Nephron progenitor cell (in vitro differentiated cells): ENCODE results near the gene CNTN1.

ENCODE experiments used
- DNase-seq: peaks from one replicate; pipeline ENCODE4 v3.0.0; 2021
- H3K27ac Mint-ChIP-seq: 2 replicates; pipeline ENCODE4 v1.8.0; 2021; ENCODE audit warnings: mild to moderate bottlenecking, moderate library complexity, mixed read lengths
- H3K27me3 Mint-ChIP-seq: 2 replicates; pipeline ENCODE4 v1.8.0; 2021; ENCODE audit warnings: mild to moderate bottlenecking, low read depth, mixed read lengths; ENCODE audit not compliant: poor library complexity
- H3K36me3 Mint-ChIP-seq: 2 replicates; pipeline ENCODE4 v1.8.0; 2021; ENCODE audit warnings: low read depth, mixed read lengths
- H3K4me1 Mint-ChIP-seq: 2 replicates; pipeline ENCODE4 v1.8.0; 2021; ENCODE audit warnings: mixed read lengths
- H3K4me3 Mint-ChIP-seq: 2 replicates; pipeline ENCODE4 v1.8.0; 2021; ENCODE audit warnings: mild to moderate bottlenecking, moderate library complexity, mixed read lengths
- H3K9me3 Mint-ChIP-seq: 2 replicates; pipeline ENCODE4 v1.8.0; 2021; ENCODE audit warnings: mild to moderate bottlenecking, moderate library complexity, mixed read lengths
- TF ChIP-seq, protein P1 (sequence below): fragments of 200-600 bp; sonication (generic); IDR thresholded peaks from 2 replicates; pipeline ENCODE4 v1.5.0; 2021; ENCODE audit warnings: antibody characterized with exemption

Gene CNTN1

GRCh38 chr12:40762072-40762471 is 69.8 kb downstream of the CNTN1 start:
- Mint-ChIP-seq H3K27ac (no peak overlapping the region), H3K36me3 (no peaks in the 10 kb centered on the region), H3K27me3 (no peaks in the 10 kb centered on the region), H3K4me3 (no peak overlapping the region), H3K4me1 (no peaks in the 10 kb centered on the region), H3K9me3 (no peaks in the 10 kb centered on the region)
- DNase-seq, result no peak
- TF ChIP-seq, protein P1, sequence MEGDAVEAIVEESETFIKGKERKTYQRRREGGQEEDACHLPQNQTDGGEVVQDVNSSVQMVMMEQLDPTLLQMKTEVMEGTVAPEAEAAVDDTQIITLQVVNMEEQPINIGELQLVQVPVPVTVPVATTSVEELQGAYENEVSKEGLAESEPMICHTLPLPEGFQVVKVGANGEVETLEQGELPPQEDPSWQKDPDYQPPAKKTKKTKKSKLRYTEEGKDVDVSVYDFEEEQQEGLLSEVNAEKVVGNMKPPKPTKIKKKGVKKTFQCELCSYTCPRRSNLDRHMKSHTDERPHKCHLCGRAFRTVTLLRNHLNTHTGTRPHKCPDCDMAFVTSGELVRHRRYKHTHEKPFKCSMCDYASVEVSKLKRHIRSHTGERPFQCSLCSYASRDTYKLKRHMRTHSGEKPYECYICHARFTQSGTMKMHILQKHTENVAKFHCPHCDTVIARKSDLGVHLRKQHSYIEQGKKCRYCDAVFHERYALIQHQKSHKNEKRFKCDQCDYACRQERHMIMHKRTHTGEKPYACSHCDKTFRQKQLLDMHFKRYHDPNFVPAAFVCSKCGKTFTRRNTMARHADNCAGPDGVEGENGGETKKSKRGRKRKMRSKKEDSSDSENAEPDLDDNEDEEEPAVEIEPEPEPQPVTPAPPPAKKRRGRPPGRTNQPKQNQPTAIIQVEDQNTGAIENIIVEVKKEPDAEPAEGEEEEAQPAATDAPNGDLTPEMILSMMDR, result peak; percentile 17

DNA sequence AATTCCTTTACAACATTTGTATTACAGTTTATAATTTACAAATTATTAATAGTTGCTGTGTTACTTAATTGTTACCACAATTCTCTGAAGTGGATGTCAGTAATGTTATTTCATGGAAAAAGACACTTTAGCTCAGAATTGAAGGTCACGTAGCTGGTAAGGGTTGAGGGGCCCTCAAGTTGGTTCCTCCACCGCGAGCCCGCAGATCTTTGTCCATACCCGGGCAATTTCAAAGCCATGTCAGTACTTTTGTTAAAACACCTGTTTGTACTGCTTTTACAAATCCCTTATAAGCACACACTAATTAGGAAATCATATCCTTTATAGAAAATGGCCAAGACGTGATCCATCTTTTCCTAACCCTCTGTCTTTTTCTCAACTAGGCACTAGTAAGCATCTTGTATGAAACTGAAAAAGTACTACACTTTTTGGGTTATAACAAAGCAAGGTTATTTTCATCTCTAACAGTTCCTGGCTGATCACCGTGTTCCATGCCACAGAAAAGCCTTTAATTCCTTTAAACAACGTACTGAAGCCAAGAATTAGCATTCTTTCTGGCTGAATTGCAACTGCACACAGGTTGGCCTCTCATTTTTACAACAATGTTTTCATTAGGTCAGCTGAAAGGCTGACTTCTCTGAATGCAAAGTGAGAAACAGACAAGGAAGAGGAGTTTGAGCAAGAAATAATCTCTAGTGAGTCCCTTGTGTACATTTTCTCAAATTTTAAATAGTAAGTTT is 76.1 kb downstream of the CNTN1 start:
- no peaks in the 10 kb centered on the region for H3K27me3 Mint-ChIP-seq
- TF ChIP-seq, protein P1, result no peak
- no peaks in the 10 kb centered on the region for H3K4me1 Mint-ChIP-seq
- no peaks in the 10 kb centered on the region for H3K9me3 Mint-ChIP-seq
- H3K27ac Mint-ChIP-seq, result no peak overlapping the region
- DNase-seq, result no peak
- no peaks in the 10 kb centered on the region for H3K36me3 Mint-ChIP-seq
- no peak overlapping the region for H3K4me3 Mint-ChIP-seq

- Mint-ChIP-seq H3K27ac (no peak overlapping the region), H3K9me3 (no peaks in the 10 kb centered on the region), H3K4me3 (no peak overlapping the region), H3K4me1 (no peaks in the 10 kb centered on the region), H3K27me3 (no peaks in the 10 kb centered on the region), H3K36me3 (no peaks in the 10 kb centered on the region)
- TF ChIP-seq, protein P1, result no peak
- no peak for DNase-seq
These were observed 77.6 kb downstream of the CNTN1 start for GRCh38 chr12:40769846-40770245.

- H3K36me3 Mint-ChIP-seq, result no peaks in the 10 kb centered on the region
- H3K4me3 Mint-ChIP-seq, result no peak overlapping the region
- no peaks in the 10 kb centered on the region for H3K9me3 Mint-ChIP-seq
- no peaks in the 10 kb centered on the region for H3K27me3 Mint-ChIP-seq
- DNase-seq, result no peak
- TF ChIP-seq, protein P1, result no peak
- H3K27ac Mint-ChIP-seq, result no peak overlapping the region
- no peaks in the 10 kb centered on the region for H3K4me1 Mint-ChIP-seq
These were observed 78.5 kb downstream of the CNTN1 start for GRCh38 chr12:40770781-40771180.

GRCh38 chr12:40775661-40776060 is 83.4 kb downstream of the CNTN1 start:
- TF ChIP-seq, protein P1, result no peak
- Mint-ChIP-seq H3K4me1 (no peaks in the 10 kb centered on the region), H3K27me3 (no peaks in the 10 kb centered on the region), H3K36me3 (no peaks in the 10 kb centered on the region), H3K9me3 (no peaks in the 10 kb centered on the region), H3K4me3 (no peak overlapping the region), H3K27ac (no peak overlapping the region)
- DNase-seq, result no peak

DNA sequence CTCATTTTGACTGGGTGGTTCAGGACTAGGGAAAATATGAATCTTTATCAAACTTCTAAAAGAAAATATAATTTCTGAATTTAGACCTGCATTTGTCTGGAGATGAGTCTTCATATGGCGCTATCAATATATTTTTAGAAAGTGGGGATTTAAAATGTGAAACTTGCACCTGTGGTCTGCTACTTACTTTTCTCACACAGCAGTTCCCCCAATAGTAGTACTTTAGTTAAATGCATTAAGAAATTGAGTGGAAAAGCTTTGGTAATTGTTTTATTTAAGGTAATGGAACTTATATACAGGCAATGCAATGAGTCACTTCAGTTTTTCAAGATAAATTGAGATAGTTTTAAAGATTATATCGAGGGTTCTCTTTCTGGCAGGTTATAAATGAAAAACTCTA is 91.9 kb downstream of the CNTN1 start:
- Mint-ChIP-seq H3K27ac (no peak overlapping the region), H3K4me1 (peaks cover 10% of the 10 kb centered on the region), H3K9me3 (peaks cover 11% of the 10 kb centered on the region), H3K27me3 (no peaks in the 10 kb centered on the region), H3K36me3 (no peaks in the 10 kb centered on the region), H3K4me3 (no peak overlapping the region)
- DNase-seq, result no peak
- TF ChIP-seq, protein P1, result no peak
